Neural cell (in vitro differentiated cells): ENCODE measurements around the gene ZFR. TPM values are rescaled to one million over a fixed set of nuclear protein-coding genes. Genes with fewer than 3 reads are reported as not detected.

Experiments
- H2AFZ ChIP-seq: fragments of 200-600, 300-800 bp; sonication (generic), shearing (Covaris generic); 2 replicates; pipeline ENCODE4 v1.6.0; 2014; ENCODE audit warnings: low read depth, mild to moderate bottlenecking, antibody characterized with exemption, low read length, moderate library complexity
- H3F3A ChIP-seq: fragments of 200-600 bp; shearing (Covaris generic); 2 replicates; pipeline ENCODE4 v1.6.1; 2016; ENCODE audit warnings: mild to moderate bottlenecking, moderate library complexity, mixed read lengths, antibody characterized with exemption, low read length; ENCODE audit not compliant: insufficient read depth, poor library complexity, severe bottlenecking
- H3K27ac ChIP-seq: fragments of 200-600, 300-800 bp; sonication (generic), shearing (Covaris generic); 2 replicates; pipeline ENCODE4 v1.5.1; 2014; ENCODE audit warnings: mild to moderate bottlenecking, low read length, moderate library complexity
- H3K27me3 ChIP-seq: fragments of 300-800, 200-600 bp; sonication (generic), shearing (Covaris generic); 2 replicates; pipeline ENCODE4 v1.6.0; 2014; ENCODE audit warnings: mild to moderate bottlenecking, low read depth, low read length, moderate library complexity; ENCODE audit not compliant: insufficient read depth
- H3K36me3 ChIP-seq: fragments of 300-800, 200-600 bp; sonication (generic), shearing (Covaris generic); 2 replicates; pipeline ENCODE4 v1.5.1; 2014; ENCODE audit warnings: mild to moderate bottlenecking, antibody characterized with exemption, low read length, moderate library complexity; ENCODE audit not compliant: insufficient read depth
- H3K4me2 ChIP-seq: fragments of 300-800, 200-600 bp; sonication (generic), shearing (Covaris generic); 2 replicates; pipeline ENCODE4 v1.6.0; 2014; ENCODE audit warnings: mild to moderate bottlenecking, low read length
- H3K4me3 ChIP-seq: fragments of 300-800, 200-600 bp; sonication (generic), shearing (Covaris generic); 2 replicates; pipeline ENCODE4 v1.5.1; 2014; ENCODE audit warnings: mild to moderate bottlenecking, low read length, moderate library complexity
- H3K79me2 ChIP-seq: fragments of 200-600 bp; shearing (Covaris generic); replicated peaks from 2 replicates; pipeline ENCODE4 v1.6.0; 2014; ENCODE audit warnings: mild to moderate bottlenecking, low read length, moderate library complexity; ENCODE audit not compliant: insufficient read depth
- H3K9ac ChIP-seq: fragments of 300-800, 200-600 bp; sonication (generic), shearing (Covaris generic); 2 replicates; pipeline ENCODE4 v1.6.1; 2016; ENCODE audit warnings: mild to moderate bottlenecking, low read length, mixed read lengths
- H3K9me2 ChIP-seq: fragments of 200-600 bp; shearing (Covaris generic); 2 replicates; pipeline ENCODE4 v1.6.1; 2016; ENCODE audit warnings: mild to moderate bottlenecking, low read length, mixed read lengths; ENCODE audit not compliant: insufficient read depth
- H3K9me3 ChIP-seq: fragments of 200-600, 300-800 bp; sonication (generic), shearing (Covaris generic); 2 replicates; pipeline ENCODE4 v1.6.1; 2016; ENCODE audit warnings: mild to moderate bottlenecking, mixed run types, low read length, moderate library complexity, mixed read lengths
- H4K20me1 ChIP-seq: fragments of 200-600 bp; shearing (Covaris generic); 2 replicates; pipeline ENCODE4 v1.6.1; 2016; ENCODE audit warnings: mild to moderate bottlenecking, mixed run types; ENCODE audit not compliant: insufficient read depth
- CTCF ChIP-seq: fragments of 450-650 bp; IDR thresholded peaks from 2 replicates; pipeline ENCODE4 v1.5.1; 2014; ENCODE audit warnings: antibody characterized with exemption, mild to moderate bottlenecking, moderate library complexity; ENCODE audit not compliant: poor library complexity, severe bottlenecking
- EP300 ChIP-seq: fragments of 450-650 bp; conservative IDR thresholded peaks from 2 replicates; pipeline ENCODE4 v1.6.1; 2014; ENCODE audit warnings: antibody characterized with exemption, mild to moderate bottlenecking, moderate library complexity; ENCODE audit not compliant: poor library complexity, severe bottlenecking
- EZH2 ChIP-seq: fragments of 200-600, 300-800 bp; shearing (Covaris generic), sonication (generic); IDR thresholded peaks from 2 replicates; pipeline ENCODE4 v1.6.1; 2014; ENCODE audit warnings: antibody characterized with exemption, low read length, borderline replicate concordance, mild to moderate bottlenecking; ENCODE audit not compliant: insufficient read depth, poor library complexity, severe bottlenecking
- MXI1 ChIP-seq: fragments of 450-650 bp; conservative IDR thresholded peaks from 2 replicates; pipeline ENCODE4 v1.6.1; 2014; ENCODE audit warnings: antibody characterized with exemption, mild to moderate bottlenecking; ENCODE audit not compliant: poor library complexity, severe bottlenecking
- POLR2AphosphoS5 ChIP-seq: IDR thresholded peaks from 2 replicates; pipeline ENCODE4 v1.6.1; 2012
- RAD21 ChIP-seq: fragments of 450-650 bp; conservative IDR thresholded peaks from 2 replicates; pipeline ENCODE4 v1.6.1; 2014; ENCODE audit warnings: antibody characterized with exemption, mild to moderate bottlenecking, moderate library complexity
- REST ChIP-seq: IDR thresholded peaks from 2 replicates; pipeline ENCODE4 v1.6.1; 2012; ENCODE audit warnings: borderline replicate concordance
- SMC3 ChIP-seq: fragments of 450-650 bp; conservative IDR thresholded peaks from 2 replicates; pipeline ENCODE4 v1.6.1; 2014; ENCODE audit warnings: antibody characterized with exemption, mild to moderate bottlenecking, moderate library complexity; ENCODE audit not compliant: poor library complexity
- TAF1 ChIP-seq: IDR thresholded peaks from 2 replicates; pipeline ENCODE4 v1.6.1; 2012; ENCODE audit warnings: low read depth
- polyA plus RNA-seq: library from polyadenylated mRNA; depleted of rRNA; stranded (reverse); fragments of >200 nt; gene quantifications from 2 replicates; pipeline ENCODE4 v1.2.3, GENCODE V29; 2014

ZFR gene
- polyA plus RNA-seq, 1 donor from 2014 or later, result 141 TPM

GRCh38 chr5:32332361-32332760 lies 112.2 kb downstream of the ZFR start (continued):
- no peak for TF ChIP-seq TAF1

GRCh38 chr5:32331935-32332274 lies 112.6 kb downstream of the ZFR start:
- no peak for TF ChIP-seq EP300
- TF ChIP-seq POLR2AphosphoS5, result no peak
- TF ChIP-seq REST, result no peak
- no peak for TF ChIP-seq EZH2
- no peak for TF ChIP-seq MXI1
- TF ChIP-seq CTCF, result no peak
- H3K27ac ChIP-seq, result no peak overlapping the region
- H3K4me2 ChIP-seq, result no peak overlapping the region
- H3K36me3 ChIP-seq, result no peaks in the 10 kb centered on the region
- no peak overlapping the region for H3K9ac ChIP-seq
- no peaks in the 10 kb centered on the region for H4K20me1 ChIP-seq
- no peaks in the 10 kb centered on the region for H3K79me2 ChIP-seq
- no peaks in the 10 kb centered on the region for H3F3A ChIP-seq
- no peak overlapping the region for H2AFZ ChIP-seq
- no peak overlapping the region for H3K4me3 ChIP-seq
- H3K9me3 ChIP-seq, result no peaks in the 10 kb centered on the region
- H3K27me3 ChIP-seq, result no peaks in the 10 kb centered on the region
- no peaks in the 10 kb centered on the region for H3K9me2 ChIP-seq

GRCh38 chr5:32331217-32331934 lies 113.2 kb downstream of the ZFR start:
- no peaks in the 10 kb centered on the region for H3K9me3 ChIP-seq
- no peak overlapping the region for H2AFZ ChIP-seq
- no peak overlapping the region for H3K4me3 ChIP-seq

More at GRCh38 chr5:32331217-32331934, 113.2 kb downstream of the ZFR start:
- H3K9me2 ChIP-seq, result no peaks in the 10 kb centered on the region
- H3F3A ChIP-seq, result no peaks in the 10 kb centered on the region
- H3K4me2 ChIP-seq, result no peak overlapping the region
- no peak for TF ChIP-seq EZH2
- TF ChIP-seq CTCF, result no peak
- TF ChIP-seq TAF1, result no peak
- no peak for TF ChIP-seq EP300
- no peak for TF ChIP-seq SMC3
- TF ChIP-seq MXI1, result no peak
- no peak for TF ChIP-seq REST
- TF ChIP-seq RAD21, result no peak
- TF ChIP-seq POLR2AphosphoS5, result no peak
- H3K79me2 ChIP-seq, result no peaks in the 10 kb centered on the region
- H4K20me1 ChIP-seq, result no peaks in the 10 kb centered on the region
- H3K36me3 ChIP-seq, result no peaks in the 10 kb centered on the region
- no peak overlapping the region for H3K9ac ChIP-seq
- H3K27ac ChIP-seq, result no peak overlapping the region
- H3K27me3 ChIP-seq, result no peaks in the 10 kb centered on the region
